ENCODE results near the gene TUBGCP3. TPM values are rescaled to one million over a fixed set of nuclear protein-coding genes. Genes with fewer than 3 reads are reported as not detected.

The TUBGCP3 gene
- total and polyA plus RNA-seq, 12 donors: 12.2 to 34.0 (median 21.5) TPM

- 69 to 88% (median 82%) methylated on average over 11 to 17 of the region's 17 CpGs for WGBS, 4 donors
- Histone ChIP-seq H3K9me3 (replicated peaks in 1 of 3) (no peaks in the 10 kb centered on the region), H3K27ac (no peak overlapping the region), H3K4me1 (replicated peaks in 1 of 2) (no peaks in the 10 kb centered on the region), H3K4me3 (no peak overlapping the region), H3K36me3 (replicated peaks in 1 of 2) (no peaks in the 10 kb centered on the region), H3K27me3 (peaks cover 30% of the 10 kb centered on the region)
- intact Hi-C loops (cut with DNase I): loop anchor here in 1 of 2 donors (10.0 kb wide), 1 partner anchor 966 kb away; no protein-coding TSS in a partner anchor
- no peak for DNase-seq
- TF ChIP-seq CTCF (IDR thresholded peaks at IDR 0.05) (no peak), POLR2A (IDR thresholded peaks at IDR 0.05) (no peak)
Measured at GRCh38 chr13:112441226-112441625, 146.7 kb downstream of the TUBGCP3 start.

DNA sequence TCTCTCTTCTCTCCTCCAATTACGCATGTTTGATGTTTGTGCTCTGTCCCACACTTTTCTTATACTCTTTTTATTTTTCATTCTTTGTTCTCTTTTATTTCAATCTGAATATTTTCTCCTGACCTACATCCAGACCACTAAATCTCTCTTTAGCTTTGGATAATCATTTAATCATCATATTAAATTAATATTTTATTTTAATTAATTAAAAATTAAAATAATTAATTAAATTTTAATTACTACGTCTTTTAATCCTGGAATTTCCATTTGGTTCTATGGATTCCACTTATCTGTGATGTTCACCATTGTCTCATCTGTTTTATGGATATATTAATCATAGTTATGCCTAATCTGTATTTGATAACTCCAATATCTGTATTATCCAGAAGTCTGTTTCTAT, 149.4 kb downstream of the TUBGCP3 start:
- Histone ChIP-seq H3K27me3 (peaks cover 21% of the 10 kb centered on the region), H3K4me3 (no peak overlapping the region), H3K4me1 (replicated peaks in 1 of 2) (no peaks in the 10 kb centered on the region), H3K27ac (no peak overlapping the region), H3K9me3 (replicated peaks in 1 of 3) (no peaks in the 10 kb centered on the region), H3K36me3 (replicated peaks in 1 of 2) (no peaks in the 10 kb centered on the region)
- 65 to 78% (median 73%) methylated on average over 2 of the region's 2 CpGs for WGBS, 4 donors
- TF ChIP-seq POLR2A (IDR thresholded peaks at IDR 0.05): no peak
- no peak for TF ChIP-seq CTCF (IDR thresholded peaks at IDR 0.05)
- DNase-seq: no peak
- intact Hi-C loops (cut with DNase I): no loop called here

DNA sequence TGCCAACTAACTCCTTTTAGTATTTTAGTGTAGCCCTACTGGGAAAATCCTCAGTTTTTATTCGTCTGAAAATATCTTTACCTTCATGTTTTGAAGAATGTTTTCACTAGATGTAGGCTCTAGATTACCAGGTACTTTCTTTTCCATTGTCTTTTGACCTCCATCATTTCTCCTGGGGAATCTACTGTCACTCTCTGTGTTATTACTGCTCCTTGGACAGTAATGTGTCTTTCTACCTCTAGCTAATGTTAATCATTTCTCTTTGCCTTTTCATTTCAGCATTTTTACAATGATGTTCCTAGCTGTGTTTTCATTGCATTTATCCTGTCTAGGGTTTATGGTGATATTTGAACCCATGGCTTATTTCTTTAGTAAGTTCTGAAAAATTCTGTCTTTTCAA, 149.9 kb downstream of the TUBGCP3 start:
- Histone ChIP-seq H3K9me3 (replicated peaks in 1 of 3) (no peaks in the 10 kb centered on the region), H3K4me3 (no peak overlapping the region), H3K27me3 (peaks cover 17% of the 10 kb centered on the region), H3K36me3 (replicated peaks in 1 of 2) (no peaks in the 10 kb centered on the region), H3K4me1 (replicated peaks in 1 of 2) (no peaks in the 10 kb centered on the region), H3K27ac (no peak overlapping the region)
- intact Hi-C loops (cut with DNase I): no loop called here
- DNase-seq: no peak
- 47 to 73% (median 56%) methylated on average over 1 of the region's 1 CpG for WGBS, 4 donors
- TF ChIP-seq POLR2A (IDR thresholded peaks at IDR 0.05) (no peak), CTCF (IDR thresholded peaks at IDR 0.05) (no peak)

DNA sequence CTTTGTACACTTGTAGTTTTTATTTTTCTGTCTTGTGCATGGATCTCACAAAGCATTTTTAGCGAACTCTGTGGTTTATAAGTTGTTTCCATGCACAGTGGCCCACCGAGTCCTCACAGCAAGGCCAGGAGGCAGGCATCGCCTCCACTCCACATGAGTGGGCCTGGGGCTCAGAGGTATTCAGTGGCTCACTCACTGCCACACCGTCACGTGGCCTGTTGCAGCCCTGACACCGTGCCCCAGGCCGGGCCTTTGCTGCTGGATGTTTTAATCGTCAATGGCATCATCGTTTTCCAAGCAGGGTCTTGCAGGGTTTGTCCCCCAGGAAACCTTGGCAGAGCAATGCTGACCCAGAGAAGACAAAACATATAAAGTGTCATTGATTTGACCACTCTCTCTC, 152.0 kb downstream of the TUBGCP3 start:
- TF ChIP-seq POLR2A (IDR thresholded peaks at IDR 0.05): no peak
- TF ChIP-seq CTCF (IDR thresholded peaks at IDR 0.05): no peak
- no peak overlapping the region for H3K4me3 ChIP-seq
- no peaks in the 10 kb centered on the region for H3K9me3 ChIP-seq (replicated peaks in 1 of 3)
- no peaks in the 10 kb centered on the region for H3K36me3 ChIP-seq (replicated peaks in 1 of 2)
- H3K27me3 ChIP-seq: no peaks in the 10 kb centered on the region
- intact Hi-C loops (cut with DNase I): no loop called here
- no peak for DNase-seq
- H3K4me1 ChIP-seq (replicated peaks in 1 of 2): no peaks in the 10 kb centered on the region
- no peak overlapping the region for H3K27ac ChIP-seq
- WGBS, 4 donors: 70 to 76% (median 72%) methylated on average over 9 of the region's 9 CpGs

Other genes starting within 250 kb of the TUBGCP3 start
- gene SPACA7, start 211.8 kb downstream of the TUBGCP3 start, total RNA-seq: not detected
- gene SPACA7, start 211.8 kb downstream of the TUBGCP3 start, polyA plus RNA-seq: not detected
- 10 to 100 TPM; 14.1 to 94.1 (median 35.0) TPM for gene ATP11A, start 101.9 kb upstream of the TUBGCP3 start, total RNA-seq
- gene ATP11A, start 101.9 kb upstream of the TUBGCP3 start, polyA plus RNA-seq: 10 to 100 TPM in 2 of 3 donors, 1 to 10 TPM in 1; 6.0 to 24.7 (median 11.4) TPM